Mammary epithelial cell (primary cell): ENCODE measurements around the gene ZC3H18.

Experiments
- CTCF ChIP-seq, 2 donors: IDR thresholded peaks in 1 of 2; conservative IDR thresholded peaks in 1 of 2; 2 replicates each; pipeline ENCODE4 v1.5.1; 2011 to 2012; ENCODE audit warnings: inconsistent platforms in 2 of 2, low read length in 2 of 2, mild to moderate bottlenecking in 2 of 2, control low read depth in 1 of 2, low read depth in 1 of 2; ENCODE audit not compliant: insufficient read depth in 1 of 2; ENCODE audit errors: extremely low read depth in 1 of 2
- EZH2 ChIP-seq: IDR thresholded peaks from 2 replicates; pipeline ENCODE4 v1.6.1; 2012; ENCODE audit warnings: low read length, inconsistent platforms, borderline replicate concordance

- TF ChIP-seq CTCF (conservative IDR thresholded peaks at IDR 0.05 in 1 of 2, IDR thresholded peaks at IDR 0.05 in 1 of 2; ENCODE audit: extremely low read depth in 1 of 2, insufficient read depth in 1 of 2, low read depth in 1 of 2, low read length in 2 of 2) (no peak), EZH2 (no peak)
These were observed 82.9 kb downstream of the ZC3H18 start for GRCh38 chr16:88653101-88653500.
